HG03095 (cell line): ENCODE measurements around the gene CCSAP.
"Not testable (repeated sequence)": the region's sequence is repeated elsewhere in the genome, so short reads cannot be mapped to it uniquely, and the experiment has no call there.

Experiments used
- ATAC-seq: cut with Tn5 transposase; IDR thresholded peaks from one replicate; pipeline ENCODE4 v1.9.1; 2021; ENCODE audit warnings: moderate library complexity; ENCODE audit not compliant: unreplicated experiment

The CCSAP gene, protein sequence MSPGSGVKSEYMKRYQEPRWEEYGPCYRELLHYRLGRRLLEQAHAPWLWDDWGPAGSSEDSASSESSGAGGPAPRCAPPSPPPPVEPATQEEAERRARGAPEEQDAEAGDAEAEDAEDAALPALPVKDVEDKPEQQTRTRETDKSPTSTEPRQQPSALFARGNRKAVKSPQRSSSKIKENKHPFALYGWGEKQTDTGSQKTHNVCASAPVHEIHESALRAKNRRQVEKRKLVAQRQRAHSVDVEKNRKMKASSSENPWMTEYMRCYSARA

DNA sequence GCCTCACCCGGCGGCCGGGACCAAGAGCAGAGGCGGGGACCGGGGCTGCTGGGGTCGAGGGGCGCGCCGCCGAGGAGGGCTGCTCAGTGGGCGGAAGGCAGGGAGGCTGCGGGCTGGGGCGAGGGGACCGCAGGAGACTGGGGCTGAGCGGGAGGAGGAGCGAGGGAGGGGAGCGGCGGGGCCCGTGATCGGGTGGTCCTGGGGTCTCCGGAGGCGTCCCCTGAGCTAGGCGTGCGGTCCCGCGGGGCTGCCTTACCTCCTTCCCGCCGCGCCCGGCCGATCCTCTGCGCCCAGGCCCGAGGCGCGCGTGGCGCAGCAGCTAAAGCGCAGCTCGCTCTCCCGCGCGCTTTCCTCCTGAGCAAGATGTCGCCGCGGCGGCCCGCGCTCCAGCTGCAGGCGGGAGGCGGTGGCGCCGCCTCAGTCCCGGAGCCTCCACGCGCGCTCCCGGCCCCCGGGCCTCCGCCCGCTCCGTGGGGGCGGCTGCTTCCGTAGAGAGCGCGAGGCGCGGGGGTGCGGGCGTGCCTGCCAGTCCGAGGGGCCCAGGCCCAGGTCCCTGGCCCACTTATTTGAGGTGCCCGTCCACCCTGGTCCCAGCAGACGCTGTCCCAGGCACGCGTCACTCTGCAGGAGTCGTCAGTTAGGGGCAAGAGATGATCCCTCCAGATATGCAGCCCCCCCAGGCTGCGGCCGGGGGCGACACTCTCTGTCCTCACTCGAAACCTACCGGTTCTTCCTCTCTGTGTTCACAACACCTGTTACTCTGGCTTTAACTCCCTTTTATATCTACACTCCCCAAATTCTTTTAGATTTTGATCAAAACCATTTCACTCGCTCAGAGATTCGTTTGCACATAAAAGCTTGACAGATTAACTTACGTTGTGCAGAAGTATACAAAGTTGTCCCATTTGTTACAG, at the start of gene CCSAP:
TSS of gene CCSAP (minus strand) at position 392 of the 914 bp plus-strand sequence. CDS start 582 bp downstream, outside the sequence.
- ATAC-seq: peak; percentile 44

DNA sequence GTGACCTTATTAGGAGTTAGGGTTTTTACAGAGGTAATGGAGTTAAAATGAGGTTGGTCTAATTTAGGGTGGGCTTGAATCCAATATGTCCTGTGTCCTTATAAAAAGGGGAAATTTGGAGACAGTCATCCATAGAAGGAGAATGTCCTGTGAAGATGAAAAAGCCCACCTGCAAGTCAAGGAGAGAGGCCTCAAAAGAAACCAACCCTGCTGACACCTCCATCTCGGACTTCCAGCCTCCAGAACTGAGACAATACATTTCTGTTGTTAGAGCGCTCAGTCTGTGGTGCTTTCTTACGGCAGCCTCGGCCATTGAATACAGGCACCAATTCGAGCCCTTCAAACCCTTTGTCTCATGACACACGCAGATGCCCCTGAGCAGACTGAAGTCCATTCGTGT, 47.3 kb upstream of the CCSAP start:
- ATAC-seq: no peak

DNA sequence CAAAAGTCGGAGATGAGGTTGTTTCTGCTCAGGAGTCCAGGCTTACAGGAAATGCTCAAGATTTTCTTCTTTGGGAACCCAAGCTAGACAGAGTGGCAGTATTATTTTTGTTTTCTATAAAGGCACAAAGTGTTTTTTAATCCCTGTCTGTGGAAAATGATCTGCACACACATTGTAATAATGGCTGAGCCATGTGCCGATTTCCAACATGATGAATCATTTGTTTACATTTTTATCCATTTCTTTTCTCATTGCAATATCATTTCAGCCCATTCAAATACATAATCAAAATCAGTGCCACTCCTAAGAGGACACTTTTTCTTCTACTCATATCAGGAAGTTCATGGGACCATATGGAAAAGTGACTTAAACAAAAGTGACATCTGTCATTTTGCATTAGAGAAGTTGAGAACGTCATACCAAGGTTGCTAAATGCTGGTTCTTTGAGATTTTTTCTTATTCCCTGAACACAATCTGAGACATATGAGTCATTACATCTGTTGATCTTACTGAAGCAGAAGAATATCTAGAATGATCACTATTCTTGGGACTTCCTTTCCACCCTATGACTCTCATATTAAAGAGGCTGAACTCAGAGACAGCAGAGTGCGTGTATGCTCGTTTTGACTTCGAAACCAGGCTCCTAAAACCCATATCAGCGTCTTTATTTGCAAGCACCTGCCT, 46.2 kb upstream of the CCSAP start:
- no peak for ATAC-seq

DNA sequence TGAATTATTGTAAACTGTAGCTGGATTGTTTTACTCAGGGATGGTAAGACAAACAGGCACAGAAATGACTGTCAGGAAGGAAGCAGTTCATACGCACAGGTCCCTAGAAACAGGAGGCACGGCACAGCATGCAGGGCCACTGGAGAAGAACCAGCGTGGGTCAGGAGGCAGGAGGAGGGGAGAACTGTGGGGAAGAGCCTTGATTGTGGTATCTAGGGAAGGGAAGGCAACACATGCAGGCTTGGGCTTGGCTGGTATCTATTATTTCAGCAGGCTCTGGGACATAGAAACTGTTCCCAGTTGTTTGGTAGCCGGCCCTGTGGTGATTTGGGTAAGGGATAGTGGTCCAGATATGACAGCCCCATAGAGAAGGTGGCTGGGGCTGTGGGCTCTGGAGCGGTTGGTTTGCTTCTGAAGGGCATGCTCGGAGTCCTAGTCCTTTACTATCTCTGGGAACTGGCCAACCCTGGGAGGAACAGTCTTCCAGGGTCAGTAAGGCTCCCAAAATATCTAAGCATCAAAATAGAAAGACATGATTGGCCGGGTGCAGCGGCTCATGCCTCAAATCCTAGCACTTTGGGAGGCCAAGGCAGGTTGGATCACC, 43.1 kb upstream of the CCSAP start:
- ATAC-seq: no peak

DNA sequence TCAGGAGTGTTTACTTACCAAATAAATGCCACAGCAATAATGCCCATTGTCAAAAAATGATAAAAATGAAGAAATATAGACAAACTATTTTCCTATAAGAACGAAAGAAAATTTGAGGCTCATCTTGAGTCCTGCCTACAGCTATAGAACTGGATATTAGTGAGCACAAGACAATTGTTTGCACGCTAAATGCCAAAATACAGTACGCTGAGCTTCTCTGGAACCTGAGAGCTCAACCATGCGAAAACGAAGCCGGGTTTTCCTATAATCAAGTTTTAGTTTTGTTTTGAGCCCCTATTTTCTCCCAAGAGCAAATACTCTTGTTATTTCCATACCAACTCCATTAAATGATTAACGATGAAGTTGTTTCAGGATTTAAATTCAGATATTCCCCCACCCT, 42.0 kb upstream of the CCSAP start:
- ATAC-seq: no peak

DNA sequence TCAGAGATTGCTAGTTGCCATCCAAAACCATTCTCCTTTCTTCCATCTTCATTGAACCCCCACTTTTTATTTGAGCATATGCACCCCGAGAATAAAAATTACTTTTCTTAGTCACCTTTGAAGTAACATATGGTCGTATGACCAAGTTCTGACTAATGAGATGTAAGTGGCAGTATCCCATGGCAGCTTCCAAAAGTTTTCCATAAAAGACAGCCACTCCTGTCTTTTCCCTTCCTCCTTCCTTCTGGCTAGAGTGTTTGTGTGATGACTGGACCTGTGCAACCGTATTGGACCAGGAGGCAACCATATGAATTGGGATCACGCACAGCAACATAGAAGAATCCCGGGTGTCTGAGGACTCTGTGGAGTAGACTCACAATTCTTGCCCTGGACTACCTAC, 41.1 kb upstream of the CCSAP start:
- no peak for ATAC-seq

DNA sequence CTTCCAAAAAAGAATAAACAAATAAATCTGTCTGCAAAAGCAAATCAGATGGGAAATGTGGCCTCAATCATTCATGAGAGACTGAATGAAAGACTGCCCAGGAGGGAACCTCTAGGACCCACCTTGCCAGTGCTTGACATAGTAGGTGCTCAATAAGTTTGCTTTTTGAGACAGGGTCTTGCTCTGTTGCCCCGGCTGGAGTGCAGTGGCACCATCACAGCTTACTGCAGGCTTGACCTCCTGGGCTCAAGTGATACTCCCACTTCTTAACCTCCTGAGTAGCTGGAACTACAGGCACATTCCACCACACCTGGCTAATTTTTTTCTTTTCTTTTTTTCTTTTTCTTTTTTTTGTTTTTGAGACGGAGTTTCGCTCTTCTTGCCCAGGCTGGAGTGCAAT, 40.3 kb upstream of the CCSAP start:
- no peak for ATAC-seq

DNA sequence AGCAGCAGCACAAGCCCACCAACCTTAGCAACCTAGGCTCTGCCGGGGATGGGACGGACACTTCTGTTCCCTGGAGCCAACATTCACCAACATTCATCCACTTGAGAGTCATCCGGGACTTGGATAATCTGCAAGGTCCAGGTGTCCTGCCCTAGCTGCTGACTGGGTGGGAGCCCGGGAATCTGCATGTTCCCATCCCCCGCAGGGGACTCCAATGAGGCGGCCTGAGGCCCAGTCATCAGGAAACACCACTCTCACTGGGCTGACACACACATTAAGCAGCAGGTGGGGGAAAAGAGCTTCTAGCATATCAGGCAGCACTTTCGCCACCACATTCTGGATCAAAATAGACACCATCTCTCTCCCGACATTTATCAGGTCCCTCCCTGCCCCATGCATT, 38.4 kb upstream of the CCSAP start:
- ATAC-seq: no peak

DNA sequence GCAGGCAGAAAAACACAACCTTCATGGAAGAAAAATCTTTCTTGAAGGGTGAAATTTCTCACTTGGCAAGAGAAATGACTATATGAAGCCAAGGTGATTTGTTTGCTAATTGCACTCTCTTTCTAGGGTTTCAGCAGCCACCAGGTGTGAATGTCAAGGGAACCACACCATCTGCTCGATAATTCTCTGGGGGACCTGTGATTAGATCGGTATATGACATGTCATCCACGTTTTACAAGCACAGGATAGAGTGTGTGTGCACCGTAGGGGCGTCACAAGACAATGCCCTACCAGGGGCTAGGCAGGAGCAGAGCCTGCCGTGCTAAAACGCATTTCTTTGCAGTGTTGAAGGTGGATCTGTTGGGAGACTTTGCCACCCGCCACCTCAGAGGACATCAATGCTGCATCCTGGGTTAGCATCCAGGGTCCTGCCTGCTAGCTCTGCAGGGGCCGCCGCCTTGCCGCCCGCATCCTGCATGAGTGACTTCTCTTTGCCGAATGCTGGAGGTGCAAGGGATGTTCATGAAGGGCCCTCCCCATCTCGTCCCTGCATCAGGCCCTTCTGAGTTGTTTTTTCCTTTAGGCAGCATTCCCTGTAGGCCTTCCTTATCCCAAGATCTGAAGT, 37.8 kb upstream of the CCSAP start:
- no peak for ATAC-seq

DNA sequence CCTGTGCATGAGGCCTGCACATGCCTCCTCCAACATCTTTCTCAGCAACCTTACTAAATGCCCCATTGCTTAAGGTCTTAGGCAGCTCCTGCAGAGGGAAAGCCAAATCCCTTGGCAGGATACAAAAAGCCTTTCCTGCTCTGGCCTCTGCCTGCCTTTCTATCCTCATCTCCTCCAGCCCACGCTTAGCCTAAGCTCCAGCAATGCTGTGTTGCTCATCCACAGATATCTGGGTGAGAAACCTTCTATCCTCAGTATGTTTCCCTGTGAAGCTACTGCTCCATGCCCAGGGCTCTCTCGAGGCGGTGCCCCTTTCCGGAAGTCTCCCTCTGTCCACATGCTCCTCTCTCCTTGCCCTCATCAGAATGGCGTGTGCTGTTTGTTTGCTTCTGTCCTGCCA, 37.0 kb upstream of the CCSAP start:
- ATAC-seq: no peak

DNA sequence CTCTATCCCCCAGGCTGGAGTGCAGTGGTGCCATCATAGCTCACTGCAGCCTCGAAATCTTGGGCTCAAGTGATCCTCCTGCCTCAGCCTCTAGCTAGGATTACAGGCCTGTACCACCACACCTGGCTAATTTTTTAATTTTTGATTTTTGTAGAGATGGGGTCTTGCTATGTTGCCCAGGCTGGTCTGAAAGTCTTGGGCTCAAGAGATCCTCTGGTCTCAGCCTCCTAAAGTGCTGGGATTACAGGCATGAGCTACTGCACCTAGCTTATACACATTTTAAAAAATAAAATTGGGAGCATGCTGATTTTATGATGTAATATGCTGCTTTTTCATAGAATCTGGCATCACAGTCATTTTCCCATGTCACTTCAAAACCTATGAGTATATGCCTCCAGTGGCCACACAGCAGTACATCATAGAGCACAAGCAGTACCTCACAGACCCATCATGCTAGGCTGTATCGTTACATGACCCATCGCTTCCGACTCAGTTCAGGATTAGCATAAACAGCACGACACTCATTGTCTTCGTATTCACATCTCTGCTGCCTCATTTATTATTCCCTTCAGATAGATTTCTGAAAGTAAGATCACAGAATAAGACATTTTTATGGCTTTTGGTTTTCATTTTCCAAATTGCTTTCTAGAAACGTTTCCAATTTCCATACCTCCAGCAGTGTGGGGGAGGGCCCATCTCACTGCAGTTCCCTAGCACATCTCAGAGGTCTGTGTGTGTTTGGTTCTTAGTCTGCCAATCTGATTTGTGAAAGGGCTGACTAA, 35.9 kb upstream of the CCSAP start:
- no peak for ATAC-seq

DNA sequence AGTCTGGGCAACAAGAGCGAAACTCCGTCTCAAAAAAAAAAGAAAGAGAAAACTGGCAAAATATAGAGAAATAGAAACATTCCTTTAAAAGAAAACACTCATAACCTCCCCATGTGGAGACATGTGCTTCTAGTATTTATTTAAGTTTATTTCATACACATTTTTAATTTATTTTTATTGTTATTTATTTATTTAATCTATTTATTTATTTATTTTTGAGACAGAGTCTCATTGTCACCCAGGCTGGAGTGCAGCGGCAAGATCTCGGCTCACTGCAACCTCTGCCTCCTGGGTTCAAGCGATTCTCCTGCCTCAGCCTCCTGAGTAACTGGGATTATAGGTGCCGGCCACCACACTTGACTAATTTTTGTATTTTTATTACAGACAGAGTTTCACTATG, 35.2 kb upstream of the CCSAP start:
- not testable (repeated sequence) for ATAC-seq

DNA sequence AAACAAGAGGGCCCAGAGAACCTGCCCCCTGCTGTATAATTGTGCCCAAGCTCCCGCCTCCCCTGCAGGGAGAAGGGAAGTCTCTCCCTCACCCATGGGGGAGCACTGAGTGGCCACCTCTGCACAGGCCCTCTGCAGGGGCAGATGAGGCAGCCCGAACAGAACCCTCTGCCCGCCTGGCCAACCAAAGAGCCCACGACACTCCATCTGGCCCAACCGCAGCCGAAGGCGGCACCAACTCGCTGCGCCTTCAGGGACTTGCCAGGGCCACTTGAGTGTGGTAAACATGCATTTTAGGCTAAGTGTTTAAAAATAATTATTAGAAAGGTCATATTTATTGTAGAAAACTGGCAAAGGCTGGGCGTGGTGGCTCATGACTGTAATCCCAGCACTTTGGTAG, 34.6 kb upstream of the CCSAP start:
- no peak for ATAC-seq

DNA sequence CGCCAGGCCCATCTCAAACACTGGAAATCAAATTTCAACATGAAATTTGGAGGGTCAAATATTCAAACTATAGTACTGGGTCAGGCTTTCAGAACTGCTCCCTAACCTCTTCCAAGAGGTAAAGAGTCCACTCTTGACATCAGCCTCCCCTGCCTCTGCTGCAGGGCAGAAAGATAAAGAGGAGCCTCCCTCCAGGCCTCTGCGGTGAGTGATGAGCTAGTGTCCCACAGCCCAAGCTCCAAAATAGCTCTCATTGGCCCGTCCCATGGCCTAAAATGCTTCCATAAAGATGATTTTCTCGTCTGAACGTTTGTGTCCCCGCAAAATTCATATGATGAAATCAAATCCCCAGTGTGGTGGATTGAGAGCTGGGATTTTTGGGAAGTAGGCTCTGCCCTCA, 33.7 kb upstream of the CCSAP start:
- no peak for ATAC-seq

DNA sequence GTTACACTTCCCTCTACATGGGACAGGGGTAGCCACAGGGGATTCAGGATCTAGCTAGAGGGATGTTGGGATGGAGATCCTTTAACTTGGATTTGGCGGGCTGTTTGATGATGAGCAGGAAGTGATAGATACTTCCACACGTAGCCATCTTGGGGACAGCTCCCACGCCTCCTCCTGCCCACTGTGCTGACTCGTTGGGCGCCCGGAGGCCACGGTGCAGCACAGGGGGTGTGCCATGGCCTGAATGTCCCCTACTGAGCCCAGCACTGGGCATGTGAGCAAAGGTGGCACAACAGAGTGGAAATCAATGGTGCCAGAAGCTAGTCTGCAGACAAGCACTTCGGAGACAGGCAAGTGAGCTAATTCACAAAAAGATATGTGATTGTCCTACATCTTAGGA, 31.6 kb upstream of the CCSAP start:
- ATAC-seq: no peak

DNA sequence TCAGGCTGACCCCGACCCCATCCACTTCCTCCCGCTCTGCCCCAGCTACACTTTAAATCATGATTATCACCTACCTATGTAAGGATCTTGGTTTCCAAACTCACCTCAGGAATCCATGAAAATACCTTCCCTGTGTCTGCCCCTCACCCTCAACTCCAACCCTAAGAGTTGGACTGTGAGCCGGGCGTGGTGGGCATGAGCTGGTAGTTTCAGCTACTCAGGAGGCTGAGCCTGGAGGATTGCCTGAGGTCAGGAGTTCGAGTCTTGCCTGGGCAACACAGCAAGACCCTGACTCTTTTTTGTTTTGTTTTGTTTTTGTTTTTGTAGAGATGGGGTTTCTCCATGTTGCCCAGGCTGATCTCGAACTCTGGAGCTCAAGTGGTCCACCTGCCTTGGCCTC, 30.5 kb upstream of the CCSAP start:
- ATAC-seq: no peak

DNA sequence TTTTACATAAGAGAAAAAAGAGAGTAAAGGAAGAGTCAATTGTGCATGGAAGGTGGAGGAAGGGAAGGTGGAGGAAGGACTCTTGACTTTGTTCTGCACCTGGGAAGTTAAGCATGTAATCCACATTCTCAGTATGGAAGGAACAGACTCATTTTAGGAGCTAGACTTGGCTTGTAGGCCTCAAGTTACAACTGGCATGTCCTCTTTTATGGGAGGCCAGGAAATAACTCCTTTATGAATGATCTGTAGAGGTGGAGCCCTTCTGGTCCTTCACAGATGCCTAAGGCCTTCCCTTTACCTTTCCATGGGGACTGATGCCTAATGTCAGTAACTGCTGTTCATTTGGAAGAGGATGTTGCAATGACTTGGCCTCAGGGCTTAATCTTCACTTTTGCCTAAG, 29.4 kb upstream of the CCSAP start:
- ATAC-seq: no peak

DNA sequence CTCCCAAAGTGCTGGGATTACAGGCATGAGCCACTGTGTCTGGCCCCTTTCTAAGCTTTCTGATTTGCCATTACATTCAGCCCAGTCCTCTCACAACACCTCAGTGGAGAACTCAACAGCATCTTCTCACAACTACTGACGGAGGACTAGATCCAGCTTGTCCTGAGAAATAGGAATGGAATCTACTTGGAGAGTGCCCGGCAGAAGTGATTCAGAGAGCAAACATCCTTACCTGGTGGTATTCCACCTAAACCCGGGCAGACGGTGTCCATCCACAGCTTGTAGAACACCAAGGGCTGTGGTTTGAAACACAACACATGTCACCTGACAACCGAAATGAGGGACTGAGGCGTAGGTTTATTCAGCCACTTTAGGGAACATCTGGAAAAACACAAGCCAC, 28.8 kb upstream of the CCSAP start:
- ATAC-seq: no peak

DNA sequence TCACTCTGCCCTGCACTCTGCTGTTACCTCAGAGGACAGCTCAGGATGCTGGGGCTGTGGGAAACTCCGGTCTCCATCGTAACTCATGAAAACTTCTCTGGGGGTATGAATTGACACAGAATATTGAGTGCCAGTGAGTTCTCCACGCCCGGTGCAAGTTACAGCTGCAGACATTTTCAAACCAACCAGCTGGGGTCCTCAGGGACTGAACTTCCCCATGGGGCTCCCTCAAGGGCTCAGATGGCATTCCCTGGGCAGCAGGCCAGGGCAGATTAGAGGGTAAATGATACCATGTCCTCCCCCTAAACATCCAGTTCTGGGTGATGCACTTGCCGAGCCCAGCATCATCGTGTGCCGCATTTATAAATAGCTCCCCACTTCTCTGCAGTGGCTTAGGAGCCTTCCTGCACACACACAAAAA, 27.8 kb upstream of the CCSAP start:
- ATAC-seq: no peak

DNA sequence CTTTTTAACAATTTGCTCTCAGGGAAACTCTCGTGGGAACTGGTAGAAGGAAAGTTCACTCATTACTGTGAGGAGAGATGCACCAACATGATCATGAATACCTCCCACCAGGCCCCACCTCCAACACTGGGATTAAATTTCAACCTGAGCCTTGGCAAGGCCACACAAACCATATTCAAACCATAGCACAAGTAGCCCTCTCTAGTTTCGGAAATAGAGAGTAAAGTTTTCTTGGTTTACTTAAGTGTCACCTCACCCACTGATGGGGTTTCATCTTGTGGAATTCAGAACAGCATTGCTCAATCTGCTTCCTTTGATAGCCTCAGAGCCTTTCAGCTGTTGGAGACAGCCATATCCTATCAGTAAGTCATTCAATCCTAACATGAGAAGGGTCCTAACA, 25.5 kb upstream of the CCSAP start:
- ATAC-seq: peak; percentile 69
